Liver (tissue), 9 donors: ENCODE results near the gene PLXND1. TPM values are rescaled to one million over a fixed set of nuclear protein-coding genes. Genes with fewer than 3 reads are reported as not detected.

Experiments
- DNase-seq: peaks from one replicate; pipeline ENCODE4 v3.0.0-alpha.2; 2017; ENCODE audit warnings: low spot score
- H3K27ac ChIP-seq, 2 donors: one replicate each; pipeline ENCODE4 v1.7.0; 2013; ENCODE audit warnings: inconsistent platforms in 2 of 2, low read length in 2 of 2, control low read depth in 1 of 2, low read depth in 1 of 2, mild to moderate bottlenecking in 1 of 2
- H3K27me3 ChIP-seq, 4 donors: one replicate each; pipeline versions ENCODE4 v1.6.1 to v1.7.0; 2013; ENCODE audit warnings: low read length in 3 of 4, inconsistent platforms in 1 of 4, mild to moderate bottlenecking in 1 of 4, moderate library complexity in 1 of 4; ENCODE audit not compliant: control insufficient read depth in 4 of 4, insufficient read depth in 4 of 4
- H3K36me3 ChIP-seq, 4 donors: one replicate each; pipeline versions ENCODE4 v1.6.1 to v1.7.0; 2013; ENCODE audit warnings: low read length in 3 of 4, mild to moderate bottlenecking in 3 of 4, low read depth in 1 of 4, moderate library complexity in 1 of 4; ENCODE audit not compliant: control insufficient read depth in 4 of 4, insufficient read depth in 3 of 4
- H3K4me1 ChIP-seq, 4 donors: one replicate each; pipeline versions ENCODE4 v1.6.1 to v1.7.0; 2013; ENCODE audit warnings: low read length in 3 of 4, mild to moderate bottlenecking in 3 of 4, moderate library complexity in 1 of 4; ENCODE audit not compliant: control insufficient read depth in 4 of 4, insufficient read depth in 4 of 4
- H3K4me3 ChIP-seq, 3 donors: one replicate each; pipeline versions ENCODE4 v1.6.1 to v1.7.0; 2013; ENCODE audit warnings: low read length in 3 of 3, control low read depth in 1 of 3, low read depth in 1 of 3, mild to moderate bottlenecking in 1 of 3
- H3K9ac ChIP-seq, 2 donors: one replicate each; pipeline ENCODE4 v1.7.0; 2013; ENCODE audit warnings: low read length in 2 of 2, mild to moderate bottlenecking in 2 of 2, moderate library complexity in 2 of 2, control low read depth in 1 of 2, low read depth in 1 of 2
- H3K9me3 ChIP-seq, 4 donors: one replicate each; pipeline versions ENCODE4 v1.6.1 to v1.7.0; 2013; ENCODE audit warnings: low read length in 3 of 4; ENCODE audit not compliant: control insufficient read depth in 4 of 4
- ATF3 ChIP-seq: IDR thresholded peaks from 2 replicates; pipeline ENCODE4 v1.6.1; 2016; ENCODE audit warnings: antibody characterized with exemption
- EGR1 ChIP-seq, 2 donors: IDR thresholded peaks; 2 replicates each; pipeline ENCODE4 v1.6.1; 2016 to 2018; ENCODE audit warnings: antibody characterized with exemption in 2 of 2, low read depth in 2 of 2
- FOXA1 ChIP-seq: IDR thresholded peaks from 2 replicates; pipeline ENCODE4 v1.6.1; 2016; ENCODE audit warnings: antibody characterized with exemption
- FOXA2 ChIP-seq: IDR thresholded peaks from 2 replicates; pipeline ENCODE4 v1.6.1; 2016; ENCODE audit warnings: antibody characterized with exemption
- GABPA ChIP-seq, 2 donors: IDR thresholded peaks in 1 of 2; conservative IDR thresholded peaks in 1 of 2; 2 replicates each; pipeline ENCODE4 v1.6.1; 2016; ENCODE audit warnings: antibody characterized with exemption in 2 of 2, mild to moderate bottlenecking in 1 of 2, moderate library complexity in 1 of 2
- HNF4A ChIP-seq, 2 donors: conservative IDR thresholded peaks; 2 replicates each; pipeline ENCODE4 v1.6.1; 2016; ENCODE audit warnings: antibody characterized with exemption in 2 of 2, mild to moderate bottlenecking in 2 of 2
- HNF4G ChIP-seq: IDR thresholded peaks from 2 replicates; pipeline ENCODE4 v1.6.1; 2016; ENCODE audit warnings: antibody characterized with exemption
- JUND ChIP-seq, 2 donors: IDR thresholded peaks; 2 replicates each; pipeline ENCODE4 v1.6.1; 2016; ENCODE audit warnings: antibody characterized with exemption in 2 of 2
- MAX ChIP-seq: IDR thresholded peaks from 2 replicates; pipeline ENCODE4 v1.6.1; 2016; ENCODE audit warnings: antibody characterized with exemption
- NR2F2 ChIP-seq: IDR thresholded peaks from 2 replicates; pipeline ENCODE4 v1.6.1; 2016; ENCODE audit warnings: antibody characterized with exemption
- RAD21 ChIP-seq, 2 donors: IDR thresholded peaks; 2 replicates each; pipeline ENCODE4 v1.6.1; 2016; ENCODE audit warnings: antibody characterized with exemption in 2 of 2, mild to moderate bottlenecking in 2 of 2
- RXRA ChIP-seq, 2 donors: IDR thresholded peaks; 2 replicates each; pipeline ENCODE4 v1.6.1; 2017 to 2018; ENCODE audit warnings: antibody characterized with exemption in 2 of 2, mild to moderate bottlenecking in 1 of 2
- SP1 ChIP-seq: IDR thresholded peaks from 2 replicates; pipeline ENCODE4 v1.6.1; 2018; ENCODE audit warnings: antibody characterized with exemption, mild to moderate bottlenecking
- YY1 ChIP-seq: IDR thresholded peaks from 2 replicates; pipeline ENCODE4 v1.6.1; 2016; ENCODE audit warnings: antibody characterized with exemption, mild to moderate bottlenecking
- ZBTB33 ChIP-seq: IDR thresholded peaks from 2 replicates; pipeline ENCODE4 v1.6.1; 2016; ENCODE audit warnings: antibody characterized with exemption
- WGBS: extraction: QIAGEN DNeasy Blood & Tissue Kit; methylation state at CpG from one replicate; pipeline ENCODE4 v1.1.7; 2013; 5-methylcytosine and 5-hydroxymethylcytosine counted together
- polyA plus RNA-seq, 2 donors: library from polyadenylated mRNA; stranded (reverse) in 1 of 2; unstranded in 1 of 2; fragments of 200-250 nt in 1 of 2; fragments of >200 nt in 1 of 2; fragmentation: Nextera tagmentation in 1 of 2; extraction: Ambion mirVana in 1 of 2; gene quantifications; one replicate each; pipeline versions ENCODE4 v1.2.1 to v1.2.3, GENCODE V29; 2013 to 2015
- total RNA-seq, 2 donors: library from RNA; depleted of rRNA; stranded (reverse); fragments of >200 nt; gene quantifications; one replicate each; pipeline ENCODE4 v1.2.3, GENCODE V29; 2014
- TF ChIP-seq, protein P1 (sequence below): IDR thresholded peaks from 2 replicates; pipeline ENCODE4 v1.6.1; 2016; ENCODE audit warnings: antibody characterized with exemption, mild to moderate bottlenecking
- TF ChIP-seq, protein P2 (sequence below): fragments of 150-350 bp; IDR thresholded peaks from 2 replicates; pipeline ENCODE4 v1.5.1; 2017; ENCODE audit warnings: improper control_type of control experiment, low read depth, low read length; ENCODE audit not compliant: missing input control
- donor health status: healthy.
- donor health status: healthy.
- donor health status: healthy.
- donor health status: healthy.
- donor health status: healthy.

The PLXND1 gene
- total and polyA plus RNA-seq, 4 donors: 10.4 to 50.2 (median 32.8) TPM

- 29% methylated on average over 22 of the region's 22 CpGs for WGBS
Observed at GRCh38 chr3:129593595-129594339, 12.7 kb downstream of the PLXND1 start.

GRCh38 chr3:129593230-129593594, 13.3 kb downstream of the PLXND1 start:
- Histone ChIP-seq H3K27me3 (no peaks in the 10 kb centered on the region), H3K36me3 (no peaks in the 10 kb centered on the region), H3K4me3 (no peak overlapping the region), H3K27ac (peak overlapping the region; percentile 58 to 80), H3K9ac (no peak overlapping the region), H3K9me3 (no peaks in the 10 kb centered on the region), H3K4me1 (peaks cover 8 to 35% (median 24%) of the 10 kb centered on the region in 4 donors)
- TF ChIP-seq ATF3 (no peak), HNF4A (conservative IDR thresholded peaks at IDR 0.05) (no peak), RAD21 (IDR thresholded peaks at IDR 0.05) (no peak), FOXA2 (no peak), MAX (no peak), GABPA (IDR thresholded peaks at IDR 0.05 in 1 of 2, conservative IDR thresholded peaks at IDR 0.05 in 1 of 2) (no peak), ZBTB33 (no peak), RXRA (IDR thresholded peaks at IDR 0.05) (no peak), HNF4G (no peak), NR2F2 (no peak), YY1 (no peak), FOXA1 (no peak), JUND (IDR thresholded peaks at IDR 0.05) (no peak), EGR1 (IDR thresholded peaks at IDR 0.05; ENCODE audit: low read depth in 2 of 2) (no peak)
- TF ChIP-seq, protein P1, sequence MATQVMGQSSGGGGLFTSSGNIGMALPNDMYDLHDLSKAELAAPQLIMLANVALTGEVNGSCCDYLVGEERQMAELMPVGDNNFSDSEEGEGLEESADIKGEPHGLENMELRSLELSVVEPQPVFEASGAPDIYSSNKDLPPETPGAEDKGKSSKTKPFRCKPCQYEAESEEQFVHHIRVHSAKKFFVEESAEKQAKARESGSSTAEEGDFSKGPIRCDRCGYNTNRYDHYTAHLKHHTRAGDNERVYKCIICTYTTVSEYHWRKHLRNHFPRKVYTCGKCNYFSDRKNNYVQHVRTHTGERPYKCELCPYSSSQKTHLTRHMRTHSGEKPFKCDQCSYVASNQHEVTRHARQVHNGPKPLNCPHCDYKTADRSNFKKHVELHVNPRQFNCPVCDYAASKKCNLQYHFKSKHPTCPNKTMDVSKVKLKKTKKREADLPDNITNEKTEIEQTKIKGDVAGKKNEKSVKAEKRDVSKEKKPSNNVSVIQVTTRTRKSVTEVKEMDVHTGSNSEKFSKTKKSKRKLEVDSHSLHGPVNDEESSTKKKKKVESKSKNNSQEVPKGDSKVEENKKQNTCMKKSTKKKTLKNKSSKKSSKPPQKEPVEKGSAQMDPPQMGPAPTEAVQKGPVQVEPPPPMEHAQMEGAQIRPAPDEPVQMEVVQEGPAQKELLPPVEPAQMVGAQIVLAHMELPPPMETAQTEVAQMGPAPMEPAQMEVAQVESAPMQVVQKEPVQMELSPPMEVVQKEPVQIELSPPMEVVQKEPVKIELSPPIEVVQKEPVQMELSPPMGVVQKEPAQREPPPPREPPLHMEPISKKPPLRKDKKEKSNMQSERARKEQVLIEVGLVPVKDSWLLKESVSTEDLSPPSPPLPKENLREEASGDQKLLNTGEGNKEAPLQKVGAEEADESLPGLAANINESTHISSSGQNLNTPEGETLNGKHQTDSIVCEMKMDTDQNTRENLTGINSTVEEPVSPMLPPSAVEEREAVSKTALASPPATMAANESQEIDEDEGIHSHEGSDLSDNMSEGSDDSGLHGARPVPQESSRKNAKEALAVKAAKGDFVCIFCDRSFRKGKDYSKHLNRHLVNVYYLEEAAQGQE: no peak
- TF ChIP-seq, protein P2, sequence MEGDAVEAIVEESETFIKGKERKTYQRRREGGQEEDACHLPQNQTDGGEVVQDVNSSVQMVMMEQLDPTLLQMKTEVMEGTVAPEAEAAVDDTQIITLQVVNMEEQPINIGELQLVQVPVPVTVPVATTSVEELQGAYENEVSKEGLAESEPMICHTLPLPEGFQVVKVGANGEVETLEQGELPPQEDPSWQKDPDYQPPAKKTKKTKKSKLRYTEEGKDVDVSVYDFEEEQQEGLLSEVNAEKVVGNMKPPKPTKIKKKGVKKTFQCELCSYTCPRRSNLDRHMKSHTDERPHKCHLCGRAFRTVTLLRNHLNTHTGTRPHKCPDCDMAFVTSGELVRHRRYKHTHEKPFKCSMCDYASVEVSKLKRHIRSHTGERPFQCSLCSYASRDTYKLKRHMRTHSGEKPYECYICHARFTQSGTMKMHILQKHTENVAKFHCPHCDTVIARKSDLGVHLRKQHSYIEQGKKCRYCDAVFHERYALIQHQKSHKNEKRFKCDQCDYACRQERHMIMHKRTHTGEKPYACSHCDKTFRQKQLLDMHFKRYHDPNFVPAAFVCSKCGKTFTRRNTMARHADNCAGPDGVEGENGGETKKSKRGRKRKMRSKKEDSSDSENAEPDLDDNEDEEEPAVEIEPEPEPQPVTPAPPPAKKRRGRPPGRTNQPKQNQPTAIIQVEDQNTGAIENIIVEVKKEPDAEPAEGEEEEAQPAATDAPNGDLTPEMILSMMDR: no peak
- no peak for DNase-seq
- WGBS: 76% methylated on average over 8 of the region's 8 CpGs

More at GRCh38 chr3:129593595-129594339, 12.7 kb downstream of the PLXND1 start:
- Histone ChIP-seq H3K4me3 (no peak overlapping the region), H3K27ac (peak overlapping the region; percentile 58 to 80), H3K36me3 (no peaks in the 10 kb centered on the region), H3K9me3 (no peaks in the 10 kb centered on the region), H3K27me3 (no peaks in the 10 kb centered on the region), H3K4me1 (peaks cover 8 to 39% (median 24%) of the 10 kb centered on the region in 4 donors), H3K9ac (peak overlapping the region in 1 of 2 donors; percentile 47)
- TF ChIP-seq SP1 (peak; percentile 35), EGR1 (IDR thresholded peaks at IDR 0.05; ENCODE audit: low read depth in 2 of 2) (no peak), GABPA (IDR thresholded peaks at IDR 0.05 in 1 of 2, conservative IDR thresholded peaks at IDR 0.05 in 1 of 2) (no peak), NR2F2 (no peak), HNF4G (no peak), ATF3 (no peak), RXRA (IDR thresholded peaks at IDR 0.05) (no peak), HNF4A (conservative IDR thresholded peaks at IDR 0.05) (peak; percentile 50 to 51)
- no peak for DNase-seq
